ENCODE data around the gene MARCHF10. TPM values are rescaled to one million over a fixed set of nuclear protein-coding genes. Genes with fewer than 3 reads are reported as not detected.

MARCHF10 gene
- polyA plus RNA-seq, 3 donors = not detected

- Mint-ChIP-seq H3K4me1 (no peaks in the 10 kb centered on the region), H3K27me3 (ENCODE audit: low read depth in 3 of 3) (peaks cover 7 to 8% (median 7%) of the 10 kb centered on the region in 3 donors), H3K36me3 (no peaks in the 10 kb centered on the region), H3K9me3 (no peaks in the 10 kb centered on the region), H3K4me3 (no peak overlapping the region), H3K27ac (no peak overlapping the region)
- H3K9ac ChIP-seq (ENCODE audit: insufficient read depth, low read length, poor library complexity, severe bottlenecking) = no peak overlapping the region
- no peaks in the 10 kb centered on the region for H3K27me3 ChIP-seq (ENCODE audit: control insufficient read depth in 2 of 2, insufficient read depth in 2 of 2, low read length in 2 of 2)
- TF ChIP-seq, protein P1, sequence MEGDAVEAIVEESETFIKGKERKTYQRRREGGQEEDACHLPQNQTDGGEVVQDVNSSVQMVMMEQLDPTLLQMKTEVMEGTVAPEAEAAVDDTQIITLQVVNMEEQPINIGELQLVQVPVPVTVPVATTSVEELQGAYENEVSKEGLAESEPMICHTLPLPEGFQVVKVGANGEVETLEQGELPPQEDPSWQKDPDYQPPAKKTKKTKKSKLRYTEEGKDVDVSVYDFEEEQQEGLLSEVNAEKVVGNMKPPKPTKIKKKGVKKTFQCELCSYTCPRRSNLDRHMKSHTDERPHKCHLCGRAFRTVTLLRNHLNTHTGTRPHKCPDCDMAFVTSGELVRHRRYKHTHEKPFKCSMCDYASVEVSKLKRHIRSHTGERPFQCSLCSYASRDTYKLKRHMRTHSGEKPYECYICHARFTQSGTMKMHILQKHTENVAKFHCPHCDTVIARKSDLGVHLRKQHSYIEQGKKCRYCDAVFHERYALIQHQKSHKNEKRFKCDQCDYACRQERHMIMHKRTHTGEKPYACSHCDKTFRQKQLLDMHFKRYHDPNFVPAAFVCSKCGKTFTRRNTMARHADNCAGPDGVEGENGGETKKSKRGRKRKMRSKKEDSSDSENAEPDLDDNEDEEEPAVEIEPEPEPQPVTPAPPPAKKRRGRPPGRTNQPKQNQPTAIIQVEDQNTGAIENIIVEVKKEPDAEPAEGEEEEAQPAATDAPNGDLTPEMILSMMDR (IDR thresholded peaks at IDR 0.05) = no peak
- no peaks in the 10 kb centered on the region for H3K79me2 ChIP-seq (ENCODE audit: insufficient read depth, low read length)
- no peak for DNase-seq
- H4K20me1 ChIP-seq (ENCODE audit: insufficient read depth, low read length) = no peaks in the 10 kb centered on the region
- no peak overlapping the region for H2AFZ ChIP-seq (ENCODE audit: insufficient read depth, low read depth, low read length, poor library complexity, severe bottlenecking)
- H3K36me3 ChIP-seq (replicated peaks in 1 of 2; ENCODE audit: control insufficient read depth in 1 of 2, insufficient read depth in 2 of 2, low read length in 2 of 2) = no peaks in the 10 kb centered on the region
- no peak overlapping the region for H3K4me3 ChIP-seq (replicated peaks in 1 of 3; ENCODE audit: low read depth in 2 of 3, low read length in 3 of 3)
- 95% methylated on average over 16 of the region's 18 CpGs for WGBS (ENCODE audit: insufficient coverage)
- H3K4me1 ChIP-seq (ENCODE audit: control insufficient read depth in 1 of 2, insufficient read depth in 2 of 2, low read length in 2 of 2) = no peaks in the 10 kb centered on the region
- intact Hi-C loops (cut with micrococcal nuclease) = no loop called here
- no peaks in the 10 kb centered on the region for H3K9me3 ChIP-seq (replicated peaks in 1 of 2; ENCODE audit: control insufficient read depth in 1 of 2, insufficient read depth in 1 of 2, low read length in 2 of 2)
- no peak overlapping the region for H3K4me2 ChIP-seq (replicated peaks; ENCODE audit: extremely low read depth, low read length, poor library complexity, severe bottlenecking)
- H3K27ac ChIP-seq (ENCODE audit: low read depth in 1 of 2, low read length in 2 of 2) = no peak overlapping the region
Observed at GRCh38 chr17:62715882-62716390, 92.2 kb downstream of the MARCHF10 start.

GRCh38 chr17:62714016-62714777 lies 93.9 kb downstream of the MARCHF10 start:
- Histone ChIP-seq H3K9ac (ENCODE audit: insufficient read depth, low read length, poor library complexity, severe bottlenecking) (no peak overlapping the region), H3K27me3 (ENCODE audit: control insufficient read depth in 2 of 2, insufficient read depth in 2 of 2, low read length in 2 of 2) (no peaks in the 10 kb centered on the region), H3K4me3 (replicated peaks in 1 of 3; ENCODE audit: low read depth in 2 of 3, low read length in 3 of 3) (no peak overlapping the region), H3K79me2 (ENCODE audit: insufficient read depth, low read length) (no peaks in the 10 kb centered on the region), H3K4me1 (ENCODE audit: control insufficient read depth in 1 of 2, insufficient read depth in 2 of 2, low read length in 2 of 2) (no peaks in the 10 kb centered on the region), H3K27ac (ENCODE audit: low read depth in 1 of 2, low read length in 2 of 2) (no peak overlapping the region), H3K4me2 (replicated peaks; ENCODE audit: extremely low read depth, low read length, poor library complexity, severe bottlenecking) (no peak overlapping the region), H3K9me3 (replicated peaks in 1 of 2; ENCODE audit: control insufficient read depth in 1 of 2, insufficient read depth in 1 of 2, low read length in 2 of 2) (no peaks in the 10 kb centered on the region), H4K20me1 (ENCODE audit: insufficient read depth, low read length) (no peaks in the 10 kb centered on the region), H3K36me3 (replicated peaks in 1 of 2; ENCODE audit: control insufficient read depth in 1 of 2, insufficient read depth in 2 of 2, low read length in 2 of 2) (no peaks in the 10 kb centered on the region), H2AFZ (ENCODE audit: insufficient read depth, low read depth, low read length, poor library complexity, severe bottlenecking) (no peak overlapping the region)
- peak overlapping the region in 2 of 7 donors; percentile 45 to 50 for H3K27ac Mint-ChIP-seq
- 97% methylated on average over 5 of the region's 8 CpGs for WGBS (ENCODE audit: insufficient coverage)
- DNase-seq = no peak
- H3K36me3 Mint-ChIP-seq = no peaks in the 10 kb centered on the region
- TF ChIP-seq, protein P1 (IDR thresholded peaks at IDR 0.05) = no peak
- intact Hi-C loops (cut with micrococcal nuclease) = no loop called here
- H3K4me1 Mint-ChIP-seq = no peaks in the 10 kb centered on the region
- H3K4me3 Mint-ChIP-seq = no peak overlapping the region
- peaks cover 3 to 5% (median 4%) of the 10 kb centered on the region in 3 donors for H3K27me3 Mint-ChIP-seq (ENCODE audit: low read depth in 3 of 3)
- peaks cover 0 to 2% (median 1%) of the 10 kb centered on the region in 7 donors for H3K9me3 Mint-ChIP-seq

All from CD14-positive monocyte (primary cell).